Measurements from ENCODE around the gene B3GNT4.

B3GNT4 gene

DNA sequence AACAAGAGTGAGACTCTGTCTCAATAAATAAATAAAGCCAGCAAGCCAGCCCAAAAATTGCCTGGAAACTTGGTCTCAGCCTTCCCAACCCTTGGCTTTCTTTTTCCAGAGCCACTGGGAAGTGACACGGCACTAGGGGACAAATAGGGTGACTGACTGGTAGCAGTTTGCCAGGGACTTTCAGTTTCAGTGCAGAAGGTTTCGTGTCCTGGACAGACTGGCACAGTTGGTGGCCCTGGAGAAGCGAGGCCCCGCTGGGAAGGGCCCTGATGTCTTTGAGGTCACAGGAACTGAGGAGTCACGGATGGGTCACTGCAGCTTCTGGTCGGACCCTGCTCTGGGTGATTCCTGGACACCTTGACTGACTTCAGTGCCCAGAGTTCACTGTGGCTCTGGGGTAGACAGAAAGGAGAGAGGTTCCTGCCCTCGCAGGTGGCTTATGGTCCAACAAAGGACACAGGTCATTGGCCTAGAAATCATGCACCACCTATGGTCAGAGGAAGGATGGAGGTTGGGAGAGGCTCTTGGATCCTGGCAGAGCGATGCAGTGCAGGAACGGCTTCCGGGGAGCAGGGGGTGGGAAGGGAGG is 17.9 kb upstream of the B3GNT4 start:
- Histone ChIP-seq H3K27me3 (replicated peaks; ENCODE audit: control insufficient read depth, insufficient read depth, low read length, poor library complexity, severe bottlenecking) (peaks cover 4% of the 10 kb centered on the region), H3K27ac (ENCODE audit: insufficient read depth, low read length, poor library complexity, severe bottlenecking) (no peak overlapping the region), H3K36me3 (ENCODE audit: control insufficient read depth, insufficient read depth, low read length) (no peaks in the 10 kb centered on the region), H3K9me3 (ENCODE audit: control insufficient read depth, low read length) (no peaks in the 10 kb centered on the region), H3K4me1 (ENCODE audit: control insufficient read depth, insufficient read depth, low read length, poor library complexity, severe bottlenecking) (peaks cover 6% of the 10 kb centered on the region), H3K4me3 (ENCODE audit: insufficient read depth, low read depth, low read length, poor library complexity, severe bottlenecking) (no peak overlapping the region)
- no peak for DNase-seq

DNA sequence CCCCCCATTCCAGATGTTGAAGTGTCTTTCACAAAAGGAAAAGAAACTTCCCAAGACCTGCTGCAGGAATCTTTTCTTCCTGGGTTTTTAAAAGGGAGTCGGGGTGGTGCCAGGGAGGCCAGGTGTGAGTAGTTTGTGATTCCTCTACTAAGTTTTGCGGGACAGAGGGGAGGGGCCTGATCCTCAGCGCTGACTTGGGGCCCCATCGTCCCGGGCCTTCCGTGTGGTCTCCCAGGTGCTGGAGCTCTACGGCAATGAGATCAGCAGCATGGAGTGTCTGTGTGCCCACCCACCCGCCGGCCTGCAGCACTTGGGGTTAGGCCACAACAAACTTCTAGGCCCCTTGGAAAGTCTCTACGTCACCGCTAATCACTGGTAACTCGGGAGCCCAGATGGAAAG is 16.0 kb upstream of the B3GNT4 start:
- Histone ChIP-seq H3K27me3 (replicated peaks; ENCODE audit: control insufficient read depth, insufficient read depth, low read length, poor library complexity, severe bottlenecking) (peaks cover 4% of the 10 kb centered on the region), H3K27ac (ENCODE audit: insufficient read depth, low read length, poor library complexity, severe bottlenecking) (no peak overlapping the region), H3K4me1 (ENCODE audit: control insufficient read depth, insufficient read depth, low read length, poor library complexity, severe bottlenecking) (peaks cover 6% of the 10 kb centered on the region), H3K9me3 (ENCODE audit: control insufficient read depth, low read length) (no peaks in the 10 kb centered on the region), H3K36me3 (ENCODE audit: control insufficient read depth, insufficient read depth, low read length) (no peaks in the 10 kb centered on the region), H3K4me3 (ENCODE audit: insufficient read depth, low read depth, low read length, poor library complexity, severe bottlenecking) (no peak overlapping the region)
- DNase-seq, result no peak

DNA sequence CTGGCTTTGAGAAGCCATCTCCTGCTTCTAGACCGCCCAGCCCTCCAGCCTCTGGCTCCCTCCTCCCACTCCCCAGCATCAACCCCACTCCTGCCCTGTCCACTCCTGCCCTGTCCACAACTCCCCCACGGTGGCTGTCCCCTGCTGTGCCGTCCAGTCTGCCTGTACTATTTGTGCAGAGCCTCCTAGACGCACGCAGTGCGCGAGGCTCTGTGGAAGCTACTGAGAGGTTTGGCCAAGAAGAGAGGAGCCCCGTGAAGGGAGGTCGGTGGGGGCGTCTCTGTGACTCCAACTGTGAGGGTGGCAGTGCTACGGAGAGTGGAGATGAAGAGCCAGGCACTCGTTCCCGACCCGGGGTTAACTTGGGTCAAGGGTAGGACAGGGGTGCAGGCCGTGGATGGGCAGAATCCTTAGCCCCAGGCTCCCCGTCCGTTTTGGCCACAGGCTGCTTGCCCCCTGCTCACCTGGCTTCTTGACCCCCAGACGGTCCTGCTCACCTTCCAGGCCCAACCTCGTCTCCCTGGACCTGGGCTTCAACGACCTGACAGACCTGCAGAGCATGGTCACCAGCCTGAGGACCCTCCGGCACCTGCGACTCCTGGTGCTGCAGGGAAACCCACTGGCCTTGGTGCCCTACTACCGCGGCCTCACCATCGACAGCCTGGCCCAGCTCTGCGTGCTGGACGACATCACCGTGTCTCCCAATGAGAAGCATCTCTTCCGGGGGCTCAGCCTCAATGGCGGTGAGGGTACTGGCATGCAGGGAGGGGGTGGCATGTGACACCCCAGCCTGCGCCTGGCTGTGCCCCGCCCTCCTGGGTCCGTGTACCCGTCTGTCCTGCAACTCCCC is 13.7 kb upstream of the B3GNT4 start:
- Histone ChIP-seq H3K36me3 (ENCODE audit: control insufficient read depth, insufficient read depth, low read length) (no peaks in the 10 kb centered on the region), H3K9me3 (ENCODE audit: control insufficient read depth, low read length) (no peaks in the 10 kb centered on the region), H3K27ac (ENCODE audit: insufficient read depth, low read length, poor library complexity, severe bottlenecking) (no peak overlapping the region), H3K4me1 (ENCODE audit: control insufficient read depth, insufficient read depth, low read length, poor library complexity, severe bottlenecking) (no peaks in the 10 kb centered on the region), H3K4me3 (ENCODE audit: insufficient read depth, low read depth, low read length, poor library complexity, severe bottlenecking) (no peak overlapping the region), H3K27me3 (replicated peaks; ENCODE audit: control insufficient read depth, insufficient read depth, low read length, poor library complexity, severe bottlenecking) (no peaks in the 10 kb centered on the region)
- no peak for DNase-seq

DNA sequence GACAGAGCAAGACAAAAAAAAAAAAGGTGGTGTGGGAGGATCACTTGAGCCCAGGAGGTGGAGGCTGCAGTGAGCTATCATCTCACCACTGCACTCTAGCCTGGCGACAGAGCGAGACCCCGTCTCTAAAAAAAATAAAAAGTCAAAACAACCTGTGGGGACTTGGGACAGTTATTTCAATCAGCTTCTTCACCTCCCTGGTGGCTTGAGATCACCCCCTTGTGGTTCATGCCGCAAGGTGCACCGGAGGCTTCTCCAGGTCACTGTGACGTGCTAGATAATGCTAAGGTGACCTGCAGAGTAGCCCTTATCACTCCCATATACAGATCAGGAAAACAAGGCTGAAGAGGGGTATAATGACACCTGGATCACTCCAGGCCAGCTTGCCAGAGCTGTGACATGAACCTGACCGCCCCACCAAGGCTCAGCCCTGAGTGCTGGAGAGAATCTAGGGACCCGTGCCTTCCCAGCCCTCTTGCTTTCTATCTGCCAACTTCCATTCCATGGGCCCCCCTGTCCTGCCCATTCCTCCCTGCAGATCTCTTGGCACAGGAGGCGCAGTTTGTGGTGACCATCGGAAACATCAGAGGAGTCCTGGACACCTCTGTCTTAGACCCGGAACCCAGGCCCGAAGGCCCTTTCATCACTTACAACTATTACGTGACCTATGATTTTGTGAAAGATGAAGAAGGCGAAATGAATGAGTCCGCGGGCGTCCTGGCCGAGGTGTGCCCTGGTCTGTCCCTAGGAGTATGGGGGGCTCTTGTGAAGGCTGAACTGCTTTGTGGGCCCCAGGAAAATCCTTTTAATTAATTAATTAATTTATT is 12.5 kb upstream of the B3GNT4 start:
- Histone ChIP-seq H3K4me3 (ENCODE audit: insufficient read depth, low read depth, low read length, poor library complexity, severe bottlenecking) (no peak overlapping the region), H3K27ac (ENCODE audit: insufficient read depth, low read length, poor library complexity, severe bottlenecking) (no peak overlapping the region), H3K4me1 (ENCODE audit: control insufficient read depth, insufficient read depth, low read length, poor library complexity, severe bottlenecking) (no peaks in the 10 kb centered on the region), H3K27me3 (replicated peaks; ENCODE audit: control insufficient read depth, insufficient read depth, low read length, poor library complexity, severe bottlenecking) (no peaks in the 10 kb centered on the region), H3K36me3 (ENCODE audit: control insufficient read depth, insufficient read depth, low read length) (no peaks in the 10 kb centered on the region), H3K9me3 (ENCODE audit: control insufficient read depth, low read length) (no peaks in the 10 kb centered on the region)
- peak in 1 of 3 donors; percentile 34 for DNase-seq

DNA sequence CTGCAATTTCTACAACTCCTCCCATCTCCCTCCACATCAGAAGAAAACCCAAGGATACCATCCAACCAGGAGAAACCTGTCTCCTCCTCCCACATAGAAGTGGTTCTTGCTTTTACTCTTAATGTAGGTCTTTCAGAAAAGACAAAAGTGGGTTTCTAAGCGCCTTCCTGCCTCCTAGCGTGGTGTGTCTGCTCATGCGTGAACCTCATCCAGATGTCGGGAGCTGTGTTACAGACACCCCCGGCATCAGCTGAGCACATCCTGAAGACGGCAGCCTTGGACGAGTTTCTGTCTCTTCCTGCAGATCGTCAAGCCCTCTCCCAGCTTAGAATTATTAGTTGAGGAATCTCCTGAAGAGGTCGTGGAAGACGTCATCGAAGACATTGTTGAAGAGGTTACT is 11.1 kb upstream of the B3GNT4 start:
- Histone ChIP-seq H3K36me3 (ENCODE audit: control insufficient read depth, insufficient read depth, low read length) (no peaks in the 10 kb centered on the region), H3K9me3 (ENCODE audit: control insufficient read depth, low read length) (no peaks in the 10 kb centered on the region), H3K4me3 (ENCODE audit: insufficient read depth, low read depth, low read length, poor library complexity, severe bottlenecking) (no peak overlapping the region), H3K27me3 (replicated peaks; ENCODE audit: control insufficient read depth, insufficient read depth, low read length, poor library complexity, severe bottlenecking) (no peaks in the 10 kb centered on the region), H3K4me1 (ENCODE audit: control insufficient read depth, insufficient read depth, low read length, poor library complexity, severe bottlenecking) (no peaks in the 10 kb centered on the region), H3K27ac (ENCODE audit: insufficient read depth, low read length, poor library complexity, severe bottlenecking) (no peak overlapping the region)
- DNase-seq, result no peak

DNA sequence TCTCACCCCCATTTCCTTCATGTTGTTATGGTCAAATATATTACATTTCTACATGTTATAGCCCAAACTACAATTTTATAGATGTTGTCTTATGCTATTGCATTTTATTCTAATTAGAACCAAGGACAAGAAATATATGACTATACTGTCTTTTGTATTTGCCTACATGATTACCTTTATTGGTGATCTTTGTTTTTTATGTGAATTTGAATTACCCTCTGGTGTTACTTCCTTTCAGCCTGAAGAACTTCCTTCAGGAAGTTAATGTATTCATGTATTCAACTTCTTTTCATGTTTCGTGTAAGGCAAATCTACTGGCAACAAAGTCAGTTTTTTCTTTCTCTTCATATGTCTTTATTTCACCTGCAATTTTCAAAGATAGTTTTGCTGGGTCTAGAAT is 8.7 kb upstream of the B3GNT4 start:
- no peak overlapping the region for H3K27ac ChIP-seq (ENCODE audit: insufficient read depth, low read length, poor library complexity, severe bottlenecking)
- H3K9me3 ChIP-seq (ENCODE audit: control insufficient read depth, low read length), result no peaks in the 10 kb centered on the region
- no peaks in the 10 kb centered on the region for H3K4me1 ChIP-seq (ENCODE audit: control insufficient read depth, insufficient read depth, low read length, poor library complexity, severe bottlenecking)
- no peak for DNase-seq
- H3K4me3 ChIP-seq (ENCODE audit: insufficient read depth, low read depth, low read length, poor library complexity, severe bottlenecking), result no peak overlapping the region
- no peaks in the 10 kb centered on the region for H3K36me3 ChIP-seq (ENCODE audit: control insufficient read depth, insufficient read depth, low read length)
- no peaks in the 10 kb centered on the region for H3K27me3 ChIP-seq (replicated peaks; ENCODE audit: control insufficient read depth, insufficient read depth, low read length, poor library complexity, severe bottlenecking)

DNA sequence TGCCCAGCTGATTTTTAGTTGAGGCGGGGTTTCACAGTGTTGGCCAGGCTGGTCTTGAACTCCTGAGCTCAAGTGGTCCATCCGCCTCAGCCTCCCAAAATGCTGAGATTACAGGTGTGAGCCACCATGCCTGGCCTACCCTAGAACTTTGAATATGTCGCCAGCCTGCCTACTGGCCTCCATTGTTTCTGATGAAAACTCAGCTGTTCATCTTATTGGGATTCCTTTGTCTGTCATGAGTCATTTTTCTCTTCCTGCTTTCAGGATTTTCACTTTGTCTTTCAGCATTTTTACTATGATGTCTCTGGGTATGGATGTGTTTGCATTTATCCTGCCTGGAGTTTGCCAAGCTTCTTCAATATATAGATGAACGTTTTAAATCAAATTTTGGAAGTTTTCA is 8.1 kb upstream of the B3GNT4 start:
- Histone ChIP-seq H3K4me1 (ENCODE audit: control insufficient read depth, insufficient read depth, low read length, poor library complexity, severe bottlenecking) (no peaks in the 10 kb centered on the region), H3K27ac (ENCODE audit: insufficient read depth, low read length, poor library complexity, severe bottlenecking) (no peak overlapping the region), H3K4me3 (ENCODE audit: insufficient read depth, low read depth, low read length, poor library complexity, severe bottlenecking) (no peak overlapping the region), H3K36me3 (ENCODE audit: control insufficient read depth, insufficient read depth, low read length) (no peaks in the 10 kb centered on the region), H3K27me3 (replicated peaks; ENCODE audit: control insufficient read depth, insufficient read depth, low read length, poor library complexity, severe bottlenecking) (no peaks in the 10 kb centered on the region), H3K9me3 (ENCODE audit: control insufficient read depth, low read length) (no peaks in the 10 kb centered on the region)
- DNase-seq, result no peak

DNA sequence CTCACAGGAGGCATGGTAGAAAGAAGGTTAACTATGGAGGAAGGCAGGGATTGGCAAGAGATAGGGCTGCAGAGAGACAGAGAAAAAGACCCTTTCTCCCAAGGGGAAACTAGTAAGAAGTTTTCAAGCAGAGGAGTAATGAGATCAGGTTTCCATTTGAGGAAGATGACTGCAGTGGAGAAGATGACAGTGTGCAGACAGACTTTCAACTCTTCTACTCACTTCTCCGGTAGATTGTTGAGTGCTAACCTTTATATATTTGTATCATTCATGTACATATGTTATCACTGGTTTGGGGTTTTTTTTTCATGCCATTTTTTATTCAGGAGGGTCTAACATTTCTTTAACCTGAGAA is 5.9 kb upstream of the B3GNT4 start:
- H3K4me1 ChIP-seq (ENCODE audit: control insufficient read depth, insufficient read depth, low read length, poor library complexity, severe bottlenecking), result peaks cover under 1% of the 10 kb centered on the region
- no peaks in the 10 kb centered on the region for H3K27me3 ChIP-seq (replicated peaks; ENCODE audit: control insufficient read depth, insufficient read depth, low read length, poor library complexity, severe bottlenecking)
- no peak overlapping the region for H3K27ac ChIP-seq (ENCODE audit: insufficient read depth, low read length, poor library complexity, severe bottlenecking)
- no peak for DNase-seq
- no peaks in the 10 kb centered on the region for H3K36me3 ChIP-seq (ENCODE audit: control insufficient read depth, insufficient read depth, low read length)
- no peaks in the 10 kb centered on the region for H3K9me3 ChIP-seq (ENCODE audit: control insufficient read depth, low read length)
- H3K4me3 ChIP-seq (ENCODE audit: insufficient read depth, low read depth, low read length, poor library complexity, severe bottlenecking), result no peak overlapping the region

DNA sequence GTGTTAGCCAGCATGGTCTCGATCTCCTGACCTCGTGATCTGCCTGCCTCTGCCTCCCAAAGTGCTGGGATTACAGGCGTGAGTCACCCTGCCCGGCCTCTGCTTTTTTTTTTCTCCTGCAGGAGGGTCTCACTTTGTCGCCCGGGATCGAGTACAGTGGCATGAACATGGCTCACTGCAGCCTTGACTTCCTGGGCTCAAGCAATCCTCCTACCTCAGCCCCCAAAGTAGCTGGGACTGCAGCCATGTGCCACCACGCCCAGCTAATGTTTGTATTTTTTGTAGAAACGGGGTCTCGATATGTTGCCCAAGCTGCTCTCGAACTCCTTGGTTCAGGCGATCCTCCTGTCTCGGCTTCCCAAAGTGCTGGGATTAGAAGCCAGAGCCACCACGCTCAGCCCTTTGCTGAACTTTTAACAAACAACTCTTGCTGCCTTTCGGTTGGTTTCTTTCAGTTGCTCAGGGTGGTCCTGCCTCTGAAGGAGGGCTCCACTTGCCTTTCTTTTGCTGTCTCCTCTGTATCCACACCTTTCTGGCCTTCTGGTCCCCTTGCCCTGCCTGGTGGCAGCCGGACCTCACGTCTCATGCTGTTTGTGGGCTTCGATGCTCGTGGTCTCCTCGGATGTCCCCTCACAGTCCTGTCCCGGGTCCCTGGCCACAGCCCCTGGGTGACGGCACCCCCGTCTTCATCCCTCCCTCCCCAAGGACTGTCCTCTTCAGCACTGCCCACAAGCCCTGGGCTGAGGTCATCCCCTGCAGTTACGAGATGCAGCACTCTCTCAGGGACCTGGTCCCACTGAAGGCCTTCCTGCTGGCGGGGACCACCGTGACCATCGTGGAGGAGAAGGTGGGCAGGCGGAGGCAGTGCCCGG is 3.8 kb upstream of the B3GNT4 start:
- Histone ChIP-seq H3K27ac (ENCODE audit: insufficient read depth, low read length, poor library complexity, severe bottlenecking) (no peak overlapping the region), H3K4me1 (ENCODE audit: control insufficient read depth, insufficient read depth, low read length, poor library complexity, severe bottlenecking) (peaks cover 10% of the 10 kb centered on the region), H3K27me3 (replicated peaks; ENCODE audit: control insufficient read depth, insufficient read depth, low read length, poor library complexity, severe bottlenecking) (no peaks in the 10 kb centered on the region), H3K4me3 (ENCODE audit: insufficient read depth, low read depth, low read length, poor library complexity, severe bottlenecking) (no peak overlapping the region), H3K9me3 (ENCODE audit: control insufficient read depth, low read length) (no peaks in the 10 kb centered on the region), H3K36me3 (ENCODE audit: control insufficient read depth, insufficient read depth, low read length) (no peaks in the 10 kb centered on the region)
- no peak for DNase-seq

All from effector memory CD4-positive, alpha-beta T cell (primary cell).